ENCODE measurements around the gene PCDHB15.
"Not testable (repeated sequence)": the region's sequence is repeated elsewhere in the genome, so short reads cannot be mapped to it uniquely, and the experiment has no call there.

The PCDHB15 gene

DNA sequence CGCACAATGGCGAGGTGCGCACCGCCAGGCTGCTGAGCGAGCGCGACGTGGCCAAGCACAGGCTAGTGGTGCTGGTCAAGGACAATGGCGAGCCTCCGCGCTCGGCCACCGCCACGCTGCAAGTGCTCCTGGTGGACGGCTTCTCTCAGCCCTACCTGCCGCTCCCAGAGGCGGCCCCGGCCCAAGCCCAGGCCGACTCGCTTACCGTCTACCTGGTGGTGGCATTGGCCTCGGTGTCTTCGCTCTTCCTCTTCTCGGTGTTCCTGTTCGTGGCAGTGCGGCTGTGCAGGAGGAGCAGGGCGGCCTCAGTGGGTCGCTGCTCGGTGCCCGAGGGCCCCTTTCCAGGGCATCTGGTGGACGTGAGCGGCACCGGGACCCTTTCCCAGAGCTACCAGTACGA is 2.2 kb downstream of the PCDHB15 start:
- not testable (repeated sequence) for DNase-seq (ENCODE audit: low spot score)

GRCh38 chr5:141250576-141250975 is 5.4 kb downstream of the PCDHB15 start:
- DNase-seq (ENCODE audit: low spot score) = no peak

DNA sequence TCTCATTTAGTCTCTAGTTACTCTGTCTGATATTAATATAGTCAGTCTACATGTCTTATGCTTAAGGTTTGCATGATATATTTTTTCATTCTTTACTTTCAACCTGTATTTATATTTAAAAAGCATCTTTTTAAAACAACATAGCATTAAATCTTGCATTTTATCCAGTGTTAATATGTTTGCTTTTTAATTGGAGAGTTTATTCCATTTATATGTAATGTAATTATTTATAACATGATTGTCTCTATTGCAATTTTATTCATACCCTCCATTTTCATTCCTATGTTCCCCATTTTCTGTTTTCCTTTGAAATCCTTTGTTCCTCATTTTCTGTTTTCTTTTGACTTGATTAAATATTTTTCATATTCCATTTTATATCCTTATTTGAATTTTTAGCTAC is 13.3 kb downstream of the PCDHB15 start:
- DNase-seq (ENCODE audit: low spot score) = no peak

DNA sequence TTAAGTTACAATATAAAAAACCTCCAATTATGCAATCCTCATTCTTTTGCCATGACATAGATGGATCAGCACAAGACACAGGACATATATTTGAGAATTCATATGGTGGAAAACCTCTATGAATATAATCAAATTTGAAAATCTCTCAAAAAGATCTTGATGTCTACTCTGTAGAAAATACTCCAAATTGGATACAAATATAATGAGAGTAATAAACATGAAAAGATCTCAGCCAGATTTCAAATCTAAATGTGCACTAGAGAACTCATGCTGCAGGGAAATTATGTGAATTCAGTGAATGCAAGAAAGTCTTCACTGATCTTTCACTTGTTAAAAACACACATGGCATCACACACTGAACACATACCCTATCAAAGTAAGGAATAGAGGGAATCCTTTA is 13.8 kb downstream of the PCDHB15 start:
- no peak for DNase-seq (ENCODE audit: low spot score)

DNA sequence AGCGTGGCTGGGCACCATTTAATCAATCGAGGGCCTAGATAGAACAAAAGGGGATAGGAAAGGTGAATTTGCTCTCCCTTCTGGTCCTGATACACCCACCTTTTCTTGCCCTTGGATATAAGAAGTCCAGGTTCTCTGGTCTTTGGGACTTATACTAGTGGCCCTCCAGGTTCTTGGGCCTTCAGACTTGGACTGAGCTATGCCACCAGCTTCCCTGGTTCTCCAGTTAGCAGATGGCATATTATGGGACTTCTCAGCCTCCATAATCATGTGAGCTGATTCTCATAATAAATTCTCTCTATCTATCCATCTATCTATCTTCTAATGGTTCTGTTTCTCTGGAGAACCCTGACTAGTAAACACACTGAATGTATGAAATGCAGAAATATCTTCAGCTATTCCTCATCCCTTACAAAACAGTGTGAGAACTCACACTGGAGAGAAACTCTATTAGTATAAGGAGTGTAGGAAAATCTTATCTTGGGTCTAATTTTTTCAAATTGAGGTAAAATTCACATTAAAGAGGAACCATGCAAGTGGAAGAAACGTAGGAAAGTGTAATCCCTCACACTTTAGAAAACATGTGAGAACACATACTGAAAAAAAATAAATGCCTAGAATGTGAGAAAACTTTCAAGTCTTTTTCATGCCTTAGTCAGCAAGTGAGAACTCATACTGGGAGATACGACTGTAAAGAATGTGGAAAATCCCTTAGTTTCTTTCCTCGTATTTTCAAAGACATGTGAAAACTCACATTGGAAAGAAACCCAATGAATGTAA is 15.5 kb downstream of the PCDHB15 start:
- DNase-seq (ENCODE audit: low spot score) = no peak

DNA sequence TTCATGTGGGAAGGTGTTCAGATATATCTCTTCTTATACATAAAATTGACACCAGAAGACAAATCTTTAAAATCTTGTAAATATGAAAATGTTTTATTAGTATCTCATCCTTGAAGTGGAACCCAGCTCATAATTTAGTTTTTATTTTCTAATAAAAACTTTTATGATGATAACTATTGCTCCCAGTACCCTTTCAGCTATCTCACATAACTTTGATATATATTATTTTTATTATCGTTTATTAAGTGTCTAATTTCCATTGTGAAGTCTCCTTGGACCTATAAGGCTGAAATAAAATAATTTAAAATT is 16.0 kb downstream of the PCDHB15 start:
- no peak for DNase-seq (ENCODE audit: low spot score)

- no peak for DNase-seq (ENCODE audit: low spot score)
These were observed 24.0 kb downstream of the PCDHB15 start for GRCh38 chr5:141269195-141269594.

- no peak for DNase-seq (ENCODE audit: low spot score)
These were observed 27.7 kb downstream of the PCDHB15 start for GRCh38 chr5:141272906-141273305.

- DNase-seq (ENCODE audit: low spot score) = no peak
These were observed 53.2 kb downstream of the PCDHB15 start for GRCh38 chr5:141298376-141298775.
